K562 (cell line): ENCODE measurements around the gene AQP5. TPM values are rescaled to one million over a fixed set of nuclear protein-coding genes. Genes with fewer than 3 reads are reported as not detected.

Experiments
- BHLHE40 ChIP-seq: IDR thresholded peaks from 2 replicates; pipeline ENCODE4 v1.6.1; 2011; ENCODE audit warnings: low read length, improper control_type of control experiment
- SIN3B ChIP-seq: fragments of 450-650 bp; IDR thresholded peaks from 2 replicates; pipeline ENCODE4 v1.6.1; 2017; ENCODE audit warnings: low read depth, mild to moderate bottlenecking, moderate library complexity
- SMAD4 ChIP-seq: fragments of 250-450 bp; sonication (Bioruptor Pico); conservative IDR thresholded peaks from 2 replicates; pipeline ENCODE4 v1.8.0; 2021; ENCODE audit warnings: inconsistent platforms, mild to moderate bottlenecking, moderate library complexity
- polyA plus RNA-seq, 8 experiments: library from polyadenylated mRNA; depleted of rRNA in 4 of 8; stranded (reverse) in 5 of 8; unstranded in 3 of 8; fragments of >200 nt; fragmentation: Nextera tagmentation in 2 of 8; fragmentation: Illumina TruSeq in 1 of 8; extraction: Ambion mirVana in 2 of 8; extraction: Trizol in 1 of 8; gene quantifications; 2 replicates each; pipeline versions ENCODE4 v1.2.1 to v1.2.3, GENCODE V29; 2011 to 2014; ENCODE audit warnings: inconsistent platforms in 1 of 8, missing spikeins in 1 of 8
- total RNA-seq, 7 experiments: library from RNA; depleted of rRNA in 6 of 7; stranded (reverse); fragments of >200 nt in 6 of 7; fragmentation: Illumina TruSeq in 2 of 7; extraction: Trizol in 2 of 7; gene quantifications; 2 replicates each; pipeline versions ENCODE4 v1.2.1 to v1.2.3, GENCODE V29; 2011 to 2021; ENCODE audit warnings: low replicate concordance in 1 of 7
- TF ChIP-seq, protein P1 (sequence below): fragments of 250-450 bp; sonication (Bioruptor Pico); IDR thresholded peaks from 2 replicates; pipeline ENCODE4 v1.4.0; 2020; ENCODE audit warnings: borderline replicate concordance
- TF ChIP-seq, protein P2 (sequence below): fragments of 250-450 bp; sonication (Bioruptor Pico); IDR thresholded peaks from 2 replicates; pipeline ENCODE4 v1.4.0; 2020
- TF ChIP-seq, protein P3 (sequence below): fragments of 450-650 bp; formaldehyde crosslinking; IDR thresholded peaks from 2 replicates; pipeline ENCODE4 v1.4.0; 2020; ENCODE audit warnings: mild to moderate bottlenecking, moderate library complexity
- TF ChIP-seq, protein P4 (sequence below): fragments of 450-650 bp; formaldehyde crosslinking; IDR thresholded peaks from 2 replicates; pipeline ENCODE4 v1.4.0; 2020; ENCODE audit warnings: mild to moderate bottlenecking, moderate library complexity
- TF ChIP-seq, protein P5 (sequence below): fragments of 450-650 bp; IDR thresholded peaks from 2 replicates; pipeline ENCODE4 v1.6.1; 2018; ENCODE audit not compliant: partially characterized antibody

Gene AQP5
- total and polyA plus RNA-seq, 9 of the 15 experiments (the other 6 are each of a cell fraction or from before 2014, with no cell fraction given): not detected

DNA sequence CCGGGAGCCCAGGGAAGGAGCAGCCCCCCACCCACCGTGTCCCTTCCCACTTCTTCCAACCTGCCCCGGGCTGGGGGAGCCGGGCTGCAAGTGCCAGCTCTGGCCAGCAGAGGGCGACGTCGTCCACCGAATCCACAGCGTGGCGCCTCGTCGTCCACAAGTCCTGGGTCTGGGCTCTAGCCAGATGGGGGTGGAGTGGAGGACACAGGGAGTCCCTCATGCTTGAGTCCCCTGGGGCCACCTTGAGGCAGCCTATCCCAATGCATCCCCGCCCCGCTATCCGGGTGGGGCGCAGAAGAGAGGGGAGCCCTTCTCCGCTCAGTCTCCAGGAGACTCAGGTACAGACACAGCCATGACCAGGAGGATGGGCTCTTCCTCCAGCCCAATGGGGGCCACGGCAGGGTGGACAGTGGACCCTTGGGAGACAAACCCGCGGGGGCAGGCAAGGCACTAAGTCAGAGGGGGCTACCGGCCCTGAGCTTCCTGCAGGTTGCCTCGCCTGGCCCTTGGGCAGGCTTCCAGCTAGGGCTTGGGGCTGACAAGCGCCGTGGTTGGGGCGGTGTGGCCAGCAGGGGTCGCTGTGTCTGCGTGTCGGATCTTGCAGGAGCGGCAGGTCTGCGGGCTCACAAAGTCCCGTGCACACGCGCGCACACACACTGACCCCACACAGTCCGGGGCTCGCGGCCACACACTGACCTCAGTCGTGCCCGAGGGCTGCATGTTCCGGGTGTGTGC, 5.5 kb downstream of the AQP5 start (continued):
- TF ChIP-seq, protein P1, sequence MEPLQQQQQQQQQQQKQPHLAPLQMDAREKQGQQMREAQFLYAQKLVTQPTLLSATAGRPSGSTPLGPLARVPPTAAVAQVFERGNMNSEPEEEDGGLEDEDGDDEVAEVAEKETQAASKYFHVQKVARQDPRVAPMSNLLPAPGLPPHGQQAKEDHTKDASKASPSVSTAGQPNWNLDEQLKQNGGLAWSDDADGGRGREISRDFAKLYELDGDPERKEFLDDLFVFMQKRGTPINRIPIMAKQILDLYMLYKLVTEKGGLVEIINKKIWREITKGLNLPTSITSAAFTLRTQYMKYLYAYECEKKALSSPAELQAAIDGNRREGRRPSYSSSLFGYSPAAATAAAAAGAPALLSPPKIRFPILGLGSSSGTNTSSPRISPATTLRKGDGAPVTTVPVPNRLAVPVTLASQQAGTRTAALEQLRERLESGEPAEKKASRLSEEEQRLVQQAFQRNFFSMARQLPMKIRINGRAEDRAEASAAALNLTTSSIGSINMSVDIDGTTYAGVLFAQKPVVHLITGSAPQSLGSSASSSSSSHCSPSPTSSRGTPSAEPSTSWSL (CRISPR knock-in tag): peak; percentile 23; the same call in 1 of the 2 replicates
- TF ChIP-seq, protein P2, sequence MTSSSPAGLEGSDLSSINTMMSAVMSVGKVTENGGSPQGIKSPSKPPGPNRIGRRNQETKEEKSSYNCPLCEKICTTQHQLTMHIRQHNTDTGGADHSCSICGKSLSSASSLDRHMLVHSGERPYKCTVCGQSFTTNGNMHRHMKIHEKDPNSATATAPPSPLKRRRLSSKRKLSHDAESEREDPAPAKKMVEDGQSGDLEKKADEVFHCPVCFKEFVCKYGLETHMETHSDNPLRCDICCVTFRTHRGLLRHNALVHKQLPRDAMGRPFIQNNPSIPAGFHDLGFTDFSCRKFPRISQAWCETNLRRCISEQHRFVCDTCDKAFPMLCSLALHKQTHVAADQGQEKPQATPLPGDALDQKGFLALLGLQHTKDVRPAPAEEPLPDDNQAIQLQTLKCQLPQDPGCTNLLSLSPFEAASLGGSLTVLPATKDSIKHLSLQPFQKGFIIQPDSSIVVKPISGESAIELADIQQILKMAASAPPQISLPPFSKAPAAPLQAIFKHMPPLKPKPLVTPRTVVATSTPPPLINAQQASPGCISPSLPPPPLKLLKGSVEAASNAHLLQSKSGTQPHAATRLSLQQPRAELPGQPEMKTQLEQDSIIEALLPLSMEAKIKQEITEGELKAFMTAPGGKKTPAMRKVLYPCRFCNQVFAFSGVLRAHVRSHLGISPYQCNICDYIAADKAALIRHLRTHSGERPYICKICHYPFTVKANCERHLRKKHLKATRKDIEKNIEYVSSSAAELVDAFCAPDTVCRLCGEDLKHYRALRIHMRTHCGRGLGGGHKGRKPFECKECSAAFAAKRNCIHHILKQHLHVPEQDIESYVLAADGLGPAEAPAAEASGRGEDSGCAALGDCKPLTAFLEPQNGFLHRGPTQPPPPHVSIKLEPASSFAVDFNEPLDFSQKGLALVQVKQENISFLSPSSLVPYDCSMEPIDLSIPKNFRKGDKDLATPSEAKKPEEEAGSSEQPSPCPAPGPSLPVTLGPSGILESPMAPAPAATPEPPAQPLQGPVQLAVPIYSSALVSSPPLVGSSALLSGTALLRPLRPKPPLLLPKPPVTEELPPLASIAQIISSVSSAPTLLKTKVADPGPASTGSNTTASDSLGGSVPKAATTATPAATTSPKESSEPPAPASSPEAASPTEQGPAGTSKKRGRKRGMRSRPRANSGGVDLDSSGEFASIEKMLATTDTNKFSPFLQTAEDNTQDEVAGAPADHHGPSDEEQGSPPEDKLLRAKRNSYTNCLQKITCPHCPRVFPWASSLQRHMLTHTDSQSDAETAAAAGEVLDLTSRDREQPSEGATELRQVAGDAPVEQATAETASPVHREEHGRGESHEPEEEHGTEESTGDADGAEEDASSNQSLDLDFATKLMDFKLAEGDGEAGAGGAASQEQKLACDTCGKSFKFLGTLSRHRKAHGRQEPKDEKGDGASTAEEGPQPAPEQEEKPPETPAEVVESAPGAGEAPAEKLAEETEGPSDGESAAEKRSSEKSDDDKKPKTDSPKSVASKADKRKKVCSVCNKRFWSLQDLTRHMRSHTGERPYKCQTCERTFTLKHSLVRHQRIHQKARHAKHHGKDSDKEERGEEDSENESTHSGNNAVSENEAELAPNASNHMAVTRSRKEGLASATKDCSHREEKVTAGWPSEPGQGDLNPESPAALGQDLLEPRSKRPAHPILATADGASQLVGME (CRISPR knock-in tag): 0 out of 2 replicates have a peak, but pooled peaks have one; percentile 18
- TF ChIP-seq SIN3B (0 out of 2 replicates have a peak, but pooled peaks have one; percentile 32), SMAD4 (CRISPR knock-in tag) (peak; percentile 84), BHLHE40 (peak; percentile 93)
- TF ChIP-seq, protein P3, sequence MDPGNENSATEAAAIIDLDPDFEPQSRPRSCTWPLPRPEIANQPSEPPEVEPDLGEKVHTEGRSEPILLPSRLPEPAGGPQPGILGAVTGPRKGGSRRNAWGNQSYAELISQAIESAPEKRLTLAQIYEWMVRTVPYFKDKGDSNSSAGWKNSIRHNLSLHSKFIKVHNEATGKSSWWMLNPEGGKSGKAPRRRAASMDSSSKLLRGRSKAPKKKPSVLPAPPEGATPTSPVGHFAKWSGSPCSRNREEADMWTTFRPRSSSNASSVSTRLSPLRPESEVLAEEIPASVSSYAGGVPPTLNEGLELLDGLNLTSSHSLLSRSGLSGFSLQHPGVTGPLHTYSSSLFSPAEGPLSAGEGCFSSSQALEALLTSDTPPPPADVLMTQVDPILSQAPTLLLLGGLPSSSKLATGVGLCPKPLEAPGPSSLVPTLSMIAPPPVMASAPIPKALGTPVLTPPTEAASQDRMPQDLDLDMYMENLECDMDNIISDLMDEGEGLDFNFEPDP (CRISPR knock-in tag): peak; percentile 70; the same call in 1 of the 2 replicates
- TF ChIP-seq, protein P4, sequence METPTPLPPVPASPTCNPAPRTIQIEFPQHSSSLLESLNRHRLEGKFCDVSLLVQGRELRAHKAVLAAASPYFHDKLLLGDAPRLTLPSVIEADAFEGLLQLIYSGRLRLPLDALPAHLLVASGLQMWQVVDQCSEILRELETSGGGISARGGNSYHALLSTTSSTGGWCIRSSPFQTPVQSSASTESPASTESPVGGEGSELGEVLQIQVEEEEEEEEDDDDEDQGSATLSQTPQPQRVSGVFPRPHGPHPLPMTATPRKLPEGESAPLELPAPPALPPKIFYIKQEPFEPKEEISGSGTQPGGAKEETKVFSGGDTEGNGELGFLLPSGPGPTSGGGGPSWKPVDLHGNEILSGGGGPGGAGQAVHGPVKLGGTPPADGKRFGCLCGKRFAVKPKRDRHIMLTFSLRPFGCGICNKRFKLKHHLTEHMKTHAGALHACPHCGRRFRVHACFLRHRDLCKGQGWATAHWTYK: peak; percentile 83; the same call in 1 of the 2 replicates
- TF ChIP-seq, protein P5, sequence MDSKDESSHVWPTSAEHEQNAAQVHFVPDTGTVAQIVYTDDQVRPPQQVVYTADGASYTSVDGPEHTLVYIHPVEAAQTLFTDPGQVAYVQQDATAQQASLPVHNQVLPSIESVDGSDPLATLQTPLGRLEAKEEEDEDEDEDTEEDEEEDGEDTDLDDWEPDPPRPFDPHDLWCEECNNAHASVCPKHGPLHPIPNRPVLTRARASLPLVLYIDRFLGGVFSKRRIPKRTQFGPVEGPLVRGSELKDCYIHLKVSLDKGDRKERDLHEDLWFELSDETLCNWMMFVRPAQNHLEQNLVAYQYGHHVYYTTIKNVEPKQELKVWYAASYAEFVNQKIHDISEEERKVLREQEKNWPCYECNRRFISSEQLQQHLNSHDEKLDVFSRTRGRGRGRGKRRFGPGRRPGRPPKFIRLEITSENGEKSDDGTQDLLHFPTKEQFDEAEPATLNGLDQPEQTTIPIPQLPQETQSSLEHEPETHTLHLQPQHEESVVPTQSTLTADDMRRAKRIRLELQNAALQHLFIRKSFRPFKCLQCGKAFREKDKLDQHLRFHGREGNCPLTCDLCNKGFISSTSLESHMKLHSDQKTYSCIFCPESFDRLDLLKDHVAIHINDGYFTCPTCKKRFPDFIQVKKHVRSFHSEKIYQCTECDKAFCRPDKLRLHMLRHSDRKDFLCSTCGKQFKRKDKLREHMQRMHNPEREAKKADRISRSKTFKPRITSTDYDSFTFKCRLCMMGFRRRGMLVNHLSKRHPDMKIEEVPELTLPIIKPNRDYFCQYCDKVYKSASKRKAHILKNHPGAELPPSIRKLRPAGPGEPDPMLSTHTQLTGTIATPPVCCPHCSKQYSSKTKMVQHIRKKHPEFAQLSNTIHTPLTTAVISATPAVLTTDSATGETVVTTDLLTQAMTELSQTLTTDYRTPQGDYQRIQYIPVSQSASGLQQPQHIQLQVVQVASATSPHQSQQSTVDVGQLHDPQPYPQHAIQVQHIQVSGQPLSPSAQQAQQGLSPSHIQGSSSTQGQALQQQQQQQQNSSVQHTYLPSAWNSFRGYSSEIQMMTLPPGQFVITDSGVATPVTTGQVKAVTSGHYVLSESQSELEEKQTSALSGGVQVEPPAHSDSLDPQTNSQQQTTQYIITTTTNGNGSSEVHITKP: peak; percentile 34
